GM12873 (cell line): ENCODE results near the gene SLC25A13.

Experiments used
- CTCF ChIP-seq: IDR thresholded peaks from 2 replicates; pipeline ENCODE4 v1.5.1; 2012; ENCODE audit warnings: low read depth, mild to moderate bottlenecking, moderate library complexity, low read length, control low read depth; ENCODE audit not compliant: insufficient read depth; ENCODE audit errors: missing control alignments

The SLC25A13 gene

GRCh38 chr7:96202102-96202501 lies 119.8 kb downstream of the SLC25A13 start:
- TF ChIP-seq CTCF = no peak

GRCh38 chr7:96200740-96201139 lies 121.2 kb downstream of the SLC25A13 start:
- TF ChIP-seq CTCF = no peak

- no peak for TF ChIP-seq CTCF
These were observed 122.5 kb downstream of the SLC25A13 start for GRCh38 chr7:96199421-96199820.

- TF ChIP-seq CTCF = no peak
These were observed 123.8 kb downstream of the SLC25A13 start for GRCh38 chr7:96198047-96198636.

- no peak for TF ChIP-seq CTCF
These were observed 125.2 kb downstream of the SLC25A13 start for GRCh38 chr7:96196676-96197075.

GRCh38 chr7:96189129-96189820 lies 132.6 kb downstream of the SLC25A13 start:
- TF ChIP-seq CTCF = no peak

GRCh38 chr7:96188591-96188991 lies 133.3 kb downstream of the SLC25A13 start:
- TF ChIP-seq CTCF = no peak
